ENCODE data around the gene OR51T1.
"Not testable (repeated sequence)": the region's sequence is repeated elsewhere in the genome, so short reads cannot be mapped to it uniquely, and the experiment has no call there.

The OR51T1 gene

GRCh38 chr11:4881860-4882500, at the start of gene OR51T1:
TSS of gene OR51T1 (plus strand) at chr11:4881900. CDS start at chr11:4881900, 0 bp downstream.
- DNase-seq, result no peak
- Histone ChIP-seq H3K4me3 (ENCODE audit: low read depth, low read length) (no peak within 1 kb of the TSS), H3K9me3 (ENCODE audit: severe bottlenecking) (no peaks in the 10 kb centered on the region), H3K36me3 (no peaks in the 10 kb centered on the region), H3K27ac (no peak within 1 kb of the TSS), H3K27me3 (ENCODE audit: insufficient read depth, low read depth, severe bottlenecking) (peaks cover 38% of the 10 kb centered on the region)
- TF ChIP-seq, protein P1, sequence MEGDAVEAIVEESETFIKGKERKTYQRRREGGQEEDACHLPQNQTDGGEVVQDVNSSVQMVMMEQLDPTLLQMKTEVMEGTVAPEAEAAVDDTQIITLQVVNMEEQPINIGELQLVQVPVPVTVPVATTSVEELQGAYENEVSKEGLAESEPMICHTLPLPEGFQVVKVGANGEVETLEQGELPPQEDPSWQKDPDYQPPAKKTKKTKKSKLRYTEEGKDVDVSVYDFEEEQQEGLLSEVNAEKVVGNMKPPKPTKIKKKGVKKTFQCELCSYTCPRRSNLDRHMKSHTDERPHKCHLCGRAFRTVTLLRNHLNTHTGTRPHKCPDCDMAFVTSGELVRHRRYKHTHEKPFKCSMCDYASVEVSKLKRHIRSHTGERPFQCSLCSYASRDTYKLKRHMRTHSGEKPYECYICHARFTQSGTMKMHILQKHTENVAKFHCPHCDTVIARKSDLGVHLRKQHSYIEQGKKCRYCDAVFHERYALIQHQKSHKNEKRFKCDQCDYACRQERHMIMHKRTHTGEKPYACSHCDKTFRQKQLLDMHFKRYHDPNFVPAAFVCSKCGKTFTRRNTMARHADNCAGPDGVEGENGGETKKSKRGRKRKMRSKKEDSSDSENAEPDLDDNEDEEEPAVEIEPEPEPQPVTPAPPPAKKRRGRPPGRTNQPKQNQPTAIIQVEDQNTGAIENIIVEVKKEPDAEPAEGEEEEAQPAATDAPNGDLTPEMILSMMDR (IDR thresholded peaks at IDR 0.05; ENCODE audit: low read depth, low read length), result no peak

- DNase-seq, result no peak
- TF ChIP-seq, protein P1 (IDR thresholded peaks at IDR 0.05; ENCODE audit: low read depth, low read length), result no peak
- Histone ChIP-seq H3K9me3 (ENCODE audit: severe bottlenecking) (no peaks in the 10 kb centered on the region), H3K4me3 (ENCODE audit: low read depth, low read length) (no peak overlapping the region), H3K27ac (no peak overlapping the region), H3K36me3 (no peaks in the 10 kb centered on the region), H3K27me3 (ENCODE audit: insufficient read depth, low read depth, severe bottlenecking) (peaks cover 38% of the 10 kb centered on the region)
Measured at GRCh38 chr11:4839851-4840549, 41.7 kb upstream of the OR51T1 start.

GRCh38 chr11:4848908-4849532, 32.7 kb upstream of the OR51T1 start, which contains the start of gene OR51S1:
TSS of gene OR51S1 (minus strand) at chr11:4849208. CDS start at chr11:4849208, 0 bp downstream.
- H3K27ac ChIP-seq, result no peak within 1 kb of the TSS
- TF ChIP-seq, protein P1 (IDR thresholded peaks at IDR 0.05; ENCODE audit: low read depth, low read length), result no peak
- DNase-seq, result no peak
- no peak within 1 kb of the TSS for H3K4me3 ChIP-seq (ENCODE audit: low read depth, low read length)
- peaks cover 26% of the 10 kb centered on the region for H3K27me3 ChIP-seq (ENCODE audit: insufficient read depth, low read depth, severe bottlenecking)
- H3K36me3 ChIP-seq, result no peaks in the 10 kb centered on the region
- no peaks in the 10 kb centered on the region for H3K9me3 ChIP-seq (ENCODE audit: severe bottlenecking)

DNA sequence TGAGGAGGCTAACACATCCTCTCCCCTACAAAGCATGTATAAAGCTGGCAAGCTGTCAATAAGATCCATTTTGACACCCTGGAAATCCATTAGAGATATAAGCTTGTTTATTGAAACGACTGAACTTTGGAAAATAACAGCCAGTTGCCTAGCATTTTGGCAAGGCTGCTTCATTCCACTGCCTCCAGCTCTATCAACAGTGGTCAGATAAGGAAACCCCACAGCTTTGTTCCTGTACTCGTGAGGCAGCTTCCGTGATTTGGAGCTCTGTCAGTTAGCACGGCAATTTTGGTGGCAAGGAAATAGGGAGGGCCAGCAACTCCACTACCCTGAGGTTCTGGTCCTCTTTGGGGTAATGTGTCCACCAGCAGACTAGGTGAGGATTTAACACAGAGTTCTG, 30.7 kb upstream of the OR51T1 start:
- no peak for DNase-seq
- Histone ChIP-seq H3K4me3 (ENCODE audit: low read depth, low read length) (no peak overlapping the region), H3K9me3 (ENCODE audit: severe bottlenecking) (no peaks in the 10 kb centered on the region), H3K36me3 (no peaks in the 10 kb centered on the region), H3K27me3 (ENCODE audit: insufficient read depth, low read depth, severe bottlenecking) (peaks cover 18% of the 10 kb centered on the region), H3K27ac (no peak overlapping the region)
- TF ChIP-seq, protein P1 (IDR thresholded peaks at IDR 0.05; ENCODE audit: low read depth, low read length), result no peak

DNA sequence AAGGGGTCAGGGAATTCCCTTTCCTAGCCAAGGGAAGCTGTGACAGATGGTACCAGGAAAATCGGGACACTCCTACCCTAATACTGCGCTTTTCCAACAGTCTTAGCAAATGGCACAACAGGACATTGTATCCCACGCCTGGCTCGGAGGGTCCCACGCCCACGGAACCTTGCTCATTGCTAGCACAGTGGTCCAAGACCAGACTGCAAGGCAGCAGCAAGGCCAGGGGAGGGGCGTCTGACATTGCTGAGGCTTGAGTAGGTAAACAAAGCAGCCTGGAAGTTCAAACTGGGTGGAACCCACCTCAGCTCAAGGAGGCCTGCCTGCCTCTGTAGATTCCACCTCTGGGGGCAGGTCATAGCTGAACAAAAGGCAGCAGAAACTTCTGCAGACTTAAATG, 27.4 kb upstream of the OR51T1 start:
- not testable (repeated sequence) for H3K4me3 ChIP-seq (ENCODE audit: low read depth, low read length); DNase-seq; H3K36me3 ChIP-seq; H3K27ac ChIP-seq; H3K9me3 ChIP-seq (ENCODE audit: severe bottlenecking)
- peaks cover 19% of the 10 kb centered on the region for H3K27me3 ChIP-seq (ENCODE audit: insufficient read depth, low read depth, severe bottlenecking)

Data from WERI-Rb-1 (cell line).